GM12801 (cell line): ENCODE results near the gene SCPEP1.

Experiments used
- CTCF ChIP-seq: IDR thresholded peaks from one replicate; pipeline ENCODE4 v1.5.1; 2011; ENCODE audit warnings: control low read depth; ENCODE audit not compliant: insufficient read length; ENCODE audit errors: extremely low read depth

Gene SCPEP1

GRCh38 chr17:57038486-57038885 is 60.6 kb downstream of the SCPEP1 start:
- no peak for TF ChIP-seq CTCF

- TF ChIP-seq CTCF: no peak
Observed at GRCh38 chr17:57040571-57040970, 62.6 kb downstream of the SCPEP1 start.

- no peak for TF ChIP-seq CTCF
Observed at GRCh38 chr17:57043276-57043675, 65.3 kb downstream of the SCPEP1 start.

GRCh38 chr17:57044976-57045867 is 67.3 kb downstream of the SCPEP1 start:
- TF ChIP-seq CTCF: no peak

GRCh38 chr17:57045868-57046704 is 68.2 kb downstream of the SCPEP1 start:
- TF ChIP-seq CTCF: no peak

- TF ChIP-seq CTCF: no peak
Observed at GRCh38 chr17:57046749-57047148, 68.8 kb downstream of the SCPEP1 start.

- no peak for TF ChIP-seq CTCF
Observed at GRCh38 chr17:57048096-57048495, 70.2 kb downstream of the SCPEP1 start.
